Karpas-422 (cell line): Measurements from ENCODE around the gene TNFSF15. TPM values are rescaled to one million over a fixed set of nuclear protein-coding genes. Genes with fewer than 3 reads are reported as not detected.

Experiments used
- DNase-seq: peaks from one replicate; pipeline ENCODE4 v3.0.0-alpha.2; 2015
- H2AFZ ChIP-seq: fragments of 200-600 bp; sonication (generic); 2 replicates; pipeline ENCODE4 v1.6.1; 2014; ENCODE audit warnings: antibody characterized with exemption, low read length, mixed read lengths
- H3K27ac ChIP-seq: fragments of 200-600 bp; sonication (generic); 2 replicates; pipeline ENCODE4 v1.5.1; 2014; ENCODE audit warnings: mild to moderate bottlenecking, low read length, moderate library complexity
- H3K27me3 ChIP-seq: fragments of 200-600 bp; sonication (generic); 2 replicates; pipeline ENCODE4 v1.6.1; 2014; ENCODE audit warnings: low read length, mixed read lengths
- H3K36me3 ChIP-seq: fragments of 200-600 bp; sonication (generic); 2 replicates; pipeline ENCODE4 v1.6.1; 2014; ENCODE audit warnings: low read length, mixed read lengths; ENCODE audit not compliant: insufficient read depth
- H3K4me1 ChIP-seq: fragments of 200-600 bp; sonication (generic); 2 replicates; pipeline ENCODE4 v1.6.1; 2014; ENCODE audit warnings: mild to moderate bottlenecking, low read length, mixed read lengths
- H3K4me2 ChIP-seq: fragments of 200-600 bp; sonication (generic); 2 replicates; pipeline ENCODE4 v1.6.1; 2014; ENCODE audit warnings: low read length, low read depth, mild to moderate bottlenecking; ENCODE audit not compliant: poor library complexity, severe bottlenecking
- H3K4me3 ChIP-seq: fragments of 200-600 bp; sonication (generic); 2 replicates; pipeline ENCODE4 v1.5.1; 2014; ENCODE audit warnings: mild to moderate bottlenecking, antibody characterized with exemption, low read length, mixed read lengths
- H3K79me2 ChIP-seq: fragments of 200-600 bp; sonication (generic); 2 replicates; pipeline ENCODE4 v1.6.1; 2014; ENCODE audit warnings: mild to moderate bottlenecking, low read length, mixed read lengths
- H3K9ac ChIP-seq: fragments of 200-600 bp; sonication (generic); 2 replicates; pipeline ENCODE4 v1.6.0; 2014; ENCODE audit warnings: low read length
- H3K9me2 ChIP-seq: fragments of 200-600 bp; sonication (generic), shearing (Covaris generic); replicated peaks from 2 replicates; pipeline ENCODE4 v1.6.0; 2014; ENCODE audit warnings: mild to moderate bottlenecking, low read length, moderate library complexity; ENCODE audit not compliant: insufficient read depth
- H3K9me3 ChIP-seq: fragments of 300-700, 200-600 bp; sonication (generic); 2 replicates; pipeline ENCODE4 v1.6.1; 2014; ENCODE audit warnings: low read length, mixed read lengths
- H4K20me1 ChIP-seq: fragments of 200-600 bp; sonication (generic); 2 replicates; pipeline ENCODE4 v1.6.1; 2014; ENCODE audit warnings: mild to moderate bottlenecking, antibody characterized with exemption, low read length, low read depth; ENCODE audit not compliant: insufficient read depth
- total RNA-seq: library from RNA; depleted of rRNA; stranded (reverse); fragments of >200 nt; shearing (Covaris generic); gene quantifications from 2 replicates; pipeline ENCODE4 v1.2.3, GENCODE V29; 2014; ENCODE audit warnings: low replicate concordance

TNFSF15 gene
- total RNA-seq, 1 experiment from 2014 or later: 32.5 TPM

DNA sequence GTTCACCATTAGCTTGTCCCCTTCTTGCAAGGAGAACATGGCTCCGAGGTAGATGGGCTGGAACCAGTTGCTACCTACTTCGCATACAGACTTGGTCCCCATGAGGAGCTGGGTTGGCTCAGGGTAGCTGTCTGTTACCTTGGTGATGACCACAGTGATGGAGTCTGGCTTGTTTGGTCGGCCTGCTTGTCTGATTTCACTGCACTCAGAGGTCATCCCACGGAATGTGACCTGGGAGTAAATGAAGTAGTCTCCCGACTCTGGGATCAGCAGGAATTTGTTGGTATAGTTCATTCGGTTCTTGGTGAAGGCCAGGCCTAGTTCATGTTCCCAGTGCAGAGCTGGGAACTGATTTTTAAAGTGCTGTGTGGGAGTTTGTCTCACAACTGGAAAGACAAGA is 15.3 kb downstream of the TNFSF15 start:
- H2AFZ ChIP-seq: no peak overlapping the region
- no peak overlapping the region for H3K4me3 ChIP-seq
- H3K27me3 ChIP-seq: no peaks in the 10 kb centered on the region
- H3K9ac ChIP-seq: no peak overlapping the region
- no peaks in the 10 kb centered on the region for H3K79me2 ChIP-seq
- no peaks in the 10 kb centered on the region for H3K9me3 ChIP-seq
- peaks cover 91% of the 10 kb centered on the region for H3K4me1 ChIP-seq
- H3K4me2 ChIP-seq: no peak overlapping the region
- no peaks in the 10 kb centered on the region for H3K9me2 ChIP-seq
- H3K36me3 ChIP-seq: peaks cover 74% of the 10 kb centered on the region
- H4K20me1 ChIP-seq: no peaks in the 10 kb centered on the region
- no peak for DNase-seq
- H3K27ac ChIP-seq: no peak overlapping the region

DNA sequence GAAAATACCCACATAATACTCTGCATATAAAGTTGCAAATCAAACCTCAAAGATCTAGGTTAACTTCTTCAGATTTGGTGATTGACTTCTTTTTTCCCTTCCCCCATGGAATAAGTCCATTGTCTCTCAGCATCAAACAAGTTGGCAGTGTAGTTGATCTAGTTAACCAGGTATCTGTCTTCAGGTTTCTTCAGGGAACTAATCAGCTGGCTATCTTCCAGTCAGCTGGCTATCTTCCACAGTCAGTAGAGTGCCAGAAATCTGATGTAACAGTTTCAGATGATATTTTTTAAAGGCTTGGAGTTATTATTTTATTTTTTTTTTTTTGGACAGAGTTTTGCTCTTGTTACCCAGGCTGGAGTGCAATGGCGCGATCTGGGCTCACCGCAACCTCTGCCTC is 16.8 kb downstream of the TNFSF15 start:
- Histone ChIP-seq H3K4me2 (no peak overlapping the region), H3K79me2 (no peaks in the 10 kb centered on the region), H3K36me3 (peaks cover 66% of the 10 kb centered on the region), H2AFZ (no peak overlapping the region), H3K27ac (peak overlapping the region; percentile 44), H4K20me1 (no peaks in the 10 kb centered on the region), H3K9me2 (no peaks in the 10 kb centered on the region), H3K9me3 (no peaks in the 10 kb centered on the region), H3K4me1 (peaks cover 93% of the 10 kb centered on the region), H3K4me3 (no peak overlapping the region), H3K27me3 (no peaks in the 10 kb centered on the region), H3K9ac (no peak overlapping the region)
- no peak for DNase-seq

DNA sequence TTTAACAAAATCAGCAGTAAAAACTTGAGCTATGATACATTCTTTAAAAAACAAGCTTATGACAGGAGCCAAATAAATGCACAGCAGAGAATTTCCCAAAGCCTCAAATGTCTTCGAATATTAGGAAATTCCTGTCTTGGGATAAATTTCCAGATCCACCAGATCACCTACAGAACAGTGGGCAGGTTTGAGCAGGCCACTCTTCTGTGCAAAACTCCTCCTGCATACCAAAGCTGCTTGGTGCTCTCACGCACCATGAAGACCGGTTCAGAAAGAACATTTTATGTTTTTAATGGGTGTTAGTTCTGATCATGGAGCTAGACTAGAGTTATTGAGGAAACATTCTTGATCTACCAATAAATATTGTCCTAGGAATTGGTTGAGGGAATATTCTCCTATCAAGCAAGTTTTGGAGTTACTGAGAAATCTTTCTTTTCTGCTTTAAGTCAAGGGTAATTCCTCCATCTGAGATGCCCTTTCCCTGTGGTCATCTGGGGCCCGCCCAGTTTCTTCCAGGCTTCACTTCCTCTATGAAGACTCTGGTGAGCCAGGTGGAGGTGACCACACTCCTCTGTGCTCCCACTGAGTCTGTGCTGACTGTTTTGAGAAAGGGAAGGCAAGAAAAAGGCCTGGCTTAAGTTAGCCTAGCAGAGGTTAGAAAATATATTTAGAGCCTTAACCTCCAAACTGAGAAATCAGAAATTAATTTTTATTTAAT is 17.9 kb downstream of the TNFSF15 start:
- no peak overlapping the region for H2AFZ ChIP-seq
- no peak overlapping the region for H3K9ac ChIP-seq
- peaks cover 56% of the 10 kb centered on the region for H3K36me3 ChIP-seq
- DNase-seq: no peak
- peaks cover 83% of the 10 kb centered on the region for H3K4me1 ChIP-seq
- H4K20me1 ChIP-seq: no peaks in the 10 kb centered on the region
- no peaks in the 10 kb centered on the region for H3K27me3 ChIP-seq
- H3K4me2 ChIP-seq: no peak overlapping the region
- no peak overlapping the region for H3K4me3 ChIP-seq
- H3K27ac ChIP-seq: peak overlapping the region; percentile 44
- H3K9me2 ChIP-seq: no peaks in the 10 kb centered on the region
- H3K79me2 ChIP-seq: no peaks in the 10 kb centered on the region
- H3K9me3 ChIP-seq: no peaks in the 10 kb centered on the region

DNA sequence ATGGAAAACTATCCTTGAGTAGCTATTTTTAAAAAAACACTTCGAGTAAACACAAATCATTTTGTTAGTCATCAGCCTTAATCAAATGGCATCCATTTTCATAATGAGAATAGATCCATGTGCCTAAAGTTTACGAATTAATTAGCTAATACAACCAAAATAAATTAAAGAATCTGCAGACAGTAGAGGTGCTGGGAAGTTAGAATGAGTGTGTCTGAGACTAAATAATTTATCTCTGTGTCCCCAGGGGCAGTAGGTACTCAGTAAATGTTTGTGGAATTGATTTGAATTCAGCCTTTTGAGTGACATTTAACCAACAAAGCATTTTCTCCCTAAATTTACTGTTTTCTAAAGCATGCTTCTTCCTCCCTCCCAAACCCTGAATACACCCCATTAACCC is 18.6 kb downstream of the TNFSF15 start:
- H3K9me2 ChIP-seq: no peaks in the 10 kb centered on the region
- H3K79me2 ChIP-seq: no peaks in the 10 kb centered on the region
- no peak for DNase-seq
- H3K4me3 ChIP-seq: no peak overlapping the region
- no peak overlapping the region for H2AFZ ChIP-seq
- H3K27me3 ChIP-seq: no peaks in the 10 kb centered on the region
- H3K9me3 ChIP-seq: no peaks in the 10 kb centered on the region
- H3K9ac ChIP-seq: no peak overlapping the region
- H3K4me2 ChIP-seq: peak overlapping the region; percentile 16
- H4K20me1 ChIP-seq: no peaks in the 10 kb centered on the region
- H3K27ac ChIP-seq: peak overlapping the region; percentile 44
- H3K4me1 ChIP-seq: peaks cover 82% of the 10 kb centered on the region
- peaks cover 49% of the 10 kb centered on the region for H3K36me3 ChIP-seq

DNA sequence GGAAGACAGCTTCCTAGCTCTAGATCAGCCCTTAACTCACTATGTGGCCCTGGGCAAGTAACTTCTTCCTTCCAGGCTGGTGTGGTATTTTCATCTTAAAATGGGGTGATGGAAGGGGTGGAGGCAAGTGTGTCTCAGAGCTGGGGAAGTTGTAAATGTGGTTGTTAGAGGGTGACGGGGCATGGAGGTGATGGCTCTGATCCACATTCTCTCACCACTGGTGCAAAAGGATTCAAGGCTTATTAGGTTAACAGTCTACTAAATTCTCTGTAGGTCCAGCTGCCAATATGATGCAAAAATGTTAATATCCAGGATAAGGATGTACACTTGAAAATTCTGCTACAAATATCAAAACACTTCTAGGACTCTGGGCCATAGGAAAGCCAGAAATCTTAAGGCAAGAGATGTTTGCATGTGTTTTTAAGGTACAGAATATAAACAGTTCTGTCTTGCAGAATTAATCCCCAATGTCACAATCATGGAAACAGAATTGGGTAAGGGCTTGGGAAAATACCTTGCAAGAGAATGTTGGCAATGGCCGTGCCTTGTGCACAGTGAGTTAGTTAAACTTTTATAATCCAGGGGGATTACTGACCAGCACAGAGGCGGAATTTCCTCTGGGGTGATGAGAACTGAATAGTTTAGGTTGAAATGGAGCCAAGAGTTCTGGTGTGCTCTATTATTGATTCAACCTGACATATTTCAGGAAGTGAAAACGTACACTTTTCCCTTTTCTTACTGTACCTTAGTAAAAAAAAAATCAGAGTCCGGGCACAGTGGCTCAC is 19.8 kb downstream of the TNFSF15 start:
- no peak for DNase-seq
- no peak overlapping the region for H3K4me3 ChIP-seq
- 0 out of 2 replicates have a peak overlapping the region, but pooled peaks have one; percentile 7 for H3K9ac ChIP-seq
- peaks cover 71% of the 10 kb centered on the region for H3K4me1 ChIP-seq
- peak overlapping the region; percentile 21 for H3K4me2 ChIP-seq
- no peak overlapping the region for H2AFZ ChIP-seq
- no peaks in the 10 kb centered on the region for H3K9me2 ChIP-seq
- peaks cover 37% of the 10 kb centered on the region for H3K36me3 ChIP-seq
- no peaks in the 10 kb centered on the region for H4K20me1 ChIP-seq
- peak overlapping the region; percentile 77 for H3K27ac ChIP-seq
- H3K79me2 ChIP-seq: no peaks in the 10 kb centered on the region
- H3K9me3 ChIP-seq: no peaks in the 10 kb centered on the region
- H3K27me3 ChIP-seq: no peaks in the 10 kb centered on the region

DNA sequence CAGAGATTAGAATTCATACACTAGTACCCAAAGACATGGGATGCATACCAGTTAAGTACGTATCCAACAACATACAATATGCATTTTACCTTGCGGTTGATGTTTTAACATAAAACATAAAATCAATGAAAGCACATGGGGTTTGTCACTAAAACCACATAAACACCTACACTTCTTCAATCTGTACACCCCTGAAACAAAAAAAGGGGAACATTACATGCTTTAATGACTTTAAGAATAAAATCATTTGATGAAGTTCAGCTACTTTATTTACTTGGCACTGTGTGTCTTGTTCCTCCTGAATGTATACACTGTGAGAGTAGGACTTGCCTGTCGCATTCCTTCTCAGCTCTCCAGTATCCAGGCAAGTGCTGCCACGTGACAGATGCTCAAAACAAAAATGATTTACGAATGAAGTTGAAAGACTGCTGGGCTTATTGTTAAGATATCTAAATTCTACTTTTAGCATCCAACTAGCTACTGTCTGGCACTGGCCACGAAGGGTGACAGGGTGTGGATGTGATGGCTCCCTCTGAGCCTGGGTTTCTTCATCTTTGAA is 21.0 kb downstream of the TNFSF15 start:
- Histone ChIP-seq H3K79me2 (no peaks in the 10 kb centered on the region), H2AFZ (no peak overlapping the region), H3K4me1 (peaks cover 59% of the 10 kb centered on the region), H4K20me1 (no peaks in the 10 kb centered on the region), H3K9ac (0 out of 2 replicates have a peak overlapping the region, but pooled peaks have one; percentile 10), H3K4me3 (no peak overlapping the region), H3K36me3 (peaks cover 25% of the 10 kb centered on the region), H3K9me3 (no peaks in the 10 kb centered on the region), H3K27ac (peak overlapping the region; percentile 77), H3K4me2 (peak overlapping the region; percentile 21), H3K9me2 (no peaks in the 10 kb centered on the region), H3K27me3 (no peaks in the 10 kb centered on the region)
- no peak for DNase-seq

DNA sequence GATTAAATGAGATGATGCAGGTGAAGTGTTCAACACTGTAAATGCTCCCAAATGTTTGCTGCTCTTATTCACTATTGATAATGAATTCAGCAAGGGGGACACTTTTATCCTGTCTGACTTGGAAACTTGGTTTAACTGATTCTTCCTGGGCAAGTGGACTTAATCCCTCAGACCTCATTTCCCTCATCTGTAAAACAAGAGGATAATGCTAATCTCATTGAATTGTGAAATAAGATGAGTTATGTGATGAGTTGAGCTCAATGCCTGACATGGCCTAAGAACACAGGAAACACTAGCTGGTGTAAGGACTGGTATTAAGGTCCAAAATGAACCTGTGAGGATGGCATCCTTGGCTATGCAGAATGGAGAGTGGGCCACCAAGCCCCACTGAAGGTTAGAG is 23.3 kb downstream of the TNFSF15 start:
- no peak overlapping the region for H3K9ac ChIP-seq
- H4K20me1 ChIP-seq: no peaks in the 10 kb centered on the region
- peaks cover 36% of the 10 kb centered on the region for H3K4me1 ChIP-seq
- H3K4me2 ChIP-seq: no peak overlapping the region
- peaks cover 6% of the 10 kb centered on the region for H3K36me3 ChIP-seq
- no peak overlapping the region for H3K4me3 ChIP-seq
- no peaks in the 10 kb centered on the region for H3K9me3 ChIP-seq
- DNase-seq: no peak
- no peaks in the 10 kb centered on the region for H3K27me3 ChIP-seq
- H3K79me2 ChIP-seq: no peaks in the 10 kb centered on the region
- no peaks in the 10 kb centered on the region for H3K9me2 ChIP-seq
- H3K27ac ChIP-seq: peak overlapping the region; percentile 32; the same call in 1 of the 2 replicates
- H2AFZ ChIP-seq: no peak overlapping the region

DNA sequence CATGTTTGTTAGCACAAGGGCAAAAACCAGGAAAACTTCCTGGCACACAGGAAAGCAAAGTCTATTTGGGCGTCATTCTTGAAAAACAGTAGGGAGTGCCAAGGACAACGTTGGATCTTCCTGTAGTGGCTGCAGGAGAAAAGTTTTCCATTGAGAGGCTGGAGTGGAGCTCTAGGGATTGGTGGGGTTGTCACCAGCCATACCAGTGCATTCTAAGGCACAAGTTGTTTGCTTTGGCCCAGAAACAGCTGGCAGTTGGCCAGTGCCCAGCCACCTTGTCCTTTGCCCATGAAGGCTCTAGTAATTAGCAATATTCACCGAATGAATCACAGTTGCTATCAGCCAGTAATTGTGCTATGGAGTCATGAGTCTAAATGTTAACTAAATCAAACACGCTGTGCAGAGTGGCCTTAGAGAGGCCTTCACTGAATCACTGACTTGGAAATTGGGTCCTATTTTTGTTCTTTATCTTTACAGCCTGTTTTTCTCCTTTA is 26.4 kb downstream of the TNFSF15 start:
- H3K9me3 ChIP-seq: no peaks in the 10 kb centered on the region
- no peaks in the 10 kb centered on the region for H4K20me1 ChIP-seq
- H3K79me2 ChIP-seq: no peaks in the 10 kb centered on the region
- H3K4me3 ChIP-seq: no peak overlapping the region
- H3K4me1 ChIP-seq: peaks cover 25% of the 10 kb centered on the region
- no peak overlapping the region for H3K9ac ChIP-seq
- no peaks in the 10 kb centered on the region for H3K36me3 ChIP-seq
- no peak overlapping the region for H3K27ac ChIP-seq
- no peaks in the 10 kb centered on the region for H3K9me2 ChIP-seq
- H3K27me3 ChIP-seq: no peaks in the 10 kb centered on the region
- no peak overlapping the region for H3K4me2 ChIP-seq
- no peak for DNase-seq
- no peak overlapping the region for H2AFZ ChIP-seq
